ENCODE results near the gene EIF4G3.

The EIF4G3 gene

GRCh38 chr1:21124846-21125245, 51.9 kb downstream of the EIF4G3 start:
- H3K27ac ChIP-seq = no peak overlapping the region
- TF ChIP-seq CTCF (conservative IDR thresholded peaks at IDR 0.05) (no peak), ZFX (IDR thresholded peaks at IDR 0.05) (no peak)

DNA sequence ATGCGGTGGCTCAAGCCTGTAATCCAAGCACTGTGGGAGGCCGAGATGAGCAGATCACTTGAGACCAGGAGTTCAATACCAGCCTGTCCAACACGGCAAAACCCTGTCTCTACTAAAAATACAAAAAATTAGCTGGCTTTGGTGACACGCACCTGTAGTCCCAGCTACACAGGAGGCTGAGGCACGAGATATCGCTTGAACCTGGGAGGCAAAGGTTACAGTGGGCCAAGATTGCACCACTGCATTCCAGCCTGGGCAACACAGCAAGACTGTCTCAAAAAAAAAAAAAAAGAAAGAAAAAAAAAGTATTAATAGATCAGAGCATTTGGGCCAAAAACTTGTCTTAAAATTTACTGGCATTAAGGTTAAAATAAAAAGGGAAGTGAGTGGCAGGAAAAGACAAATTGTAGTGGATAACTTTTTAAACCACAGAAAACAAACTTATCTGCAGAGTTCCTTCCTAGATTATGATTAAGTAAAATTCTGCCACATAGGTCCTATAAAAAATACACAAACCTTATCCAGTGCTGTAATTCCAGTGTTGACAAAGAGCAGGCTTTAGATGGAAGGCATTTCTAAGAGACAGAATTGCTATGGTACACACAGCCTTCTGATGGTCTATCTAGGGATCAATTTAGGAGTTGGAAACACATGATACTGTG, 53.3 kb downstream of the EIF4G3 start:
- TF ChIP-seq ZFX (IDR thresholded peaks at IDR 0.05) = no peak
- no peak for TF ChIP-seq CTCF (conservative IDR thresholded peaks at IDR 0.05)
- no peak overlapping the region for H3K27ac ChIP-seq

DNA sequence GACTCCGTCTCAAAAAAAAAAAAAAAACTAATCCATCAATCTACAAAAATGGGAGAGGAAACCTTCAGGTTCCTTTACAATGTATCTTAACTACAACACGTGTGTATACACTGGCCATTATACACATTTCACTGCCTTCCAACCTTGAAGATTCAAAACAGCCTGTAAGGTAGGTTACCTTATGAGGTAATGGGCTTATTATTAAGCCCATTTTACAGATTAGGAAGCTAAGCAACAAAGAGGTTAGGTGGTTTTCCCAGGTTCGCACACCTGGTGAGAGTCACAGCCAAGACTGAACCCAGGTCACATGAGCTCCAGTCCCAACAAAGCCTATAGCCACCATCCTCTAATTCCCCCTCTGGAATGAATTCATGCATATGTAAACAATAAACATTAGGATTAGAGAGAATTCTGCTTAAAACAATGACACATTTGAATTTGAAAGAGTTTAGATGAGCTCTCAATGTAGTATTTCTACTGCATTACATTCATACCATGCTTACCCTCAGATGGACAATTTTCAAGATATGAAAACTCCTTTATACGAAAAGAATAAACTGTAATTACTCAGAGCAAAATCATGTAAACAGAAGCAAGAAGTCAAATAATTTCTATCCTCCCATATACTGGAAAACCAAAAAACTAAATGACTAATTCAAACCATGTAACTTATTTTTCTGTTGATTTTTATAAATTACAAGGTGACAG, 54.8 kb downstream of the EIF4G3 start:
- no peak overlapping the region for H3K27ac ChIP-seq
- TF ChIP-seq CTCF (conservative IDR thresholded peaks at IDR 0.05) (no peak), ZFX (IDR thresholded peaks at IDR 0.05) (no peak)

DNA sequence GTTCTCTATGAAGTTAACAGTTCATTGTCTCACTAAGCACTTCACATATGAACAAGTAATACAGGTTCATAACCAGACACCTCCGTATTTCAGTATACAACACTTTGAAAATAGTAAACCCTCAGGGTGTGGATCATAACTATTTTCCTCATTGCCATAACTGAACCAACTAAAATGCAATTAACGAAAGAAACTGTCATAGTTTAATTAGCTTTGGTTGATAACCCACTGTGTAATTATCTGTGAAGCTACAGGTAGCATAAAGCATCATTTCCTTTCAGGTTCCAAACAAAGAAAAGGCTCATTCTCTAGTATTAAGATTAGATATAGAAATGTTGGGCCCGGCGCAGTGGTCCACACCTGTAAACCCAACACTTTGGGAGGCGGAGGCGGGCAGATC, 58.5 kb downstream of the EIF4G3 start:
- H3K27ac ChIP-seq = no peak overlapping the region
- TF ChIP-seq ZFX (IDR thresholded peaks at IDR 0.05) (no peak), CTCF (conservative IDR thresholded peaks at IDR 0.05) (no peak)

DNA sequence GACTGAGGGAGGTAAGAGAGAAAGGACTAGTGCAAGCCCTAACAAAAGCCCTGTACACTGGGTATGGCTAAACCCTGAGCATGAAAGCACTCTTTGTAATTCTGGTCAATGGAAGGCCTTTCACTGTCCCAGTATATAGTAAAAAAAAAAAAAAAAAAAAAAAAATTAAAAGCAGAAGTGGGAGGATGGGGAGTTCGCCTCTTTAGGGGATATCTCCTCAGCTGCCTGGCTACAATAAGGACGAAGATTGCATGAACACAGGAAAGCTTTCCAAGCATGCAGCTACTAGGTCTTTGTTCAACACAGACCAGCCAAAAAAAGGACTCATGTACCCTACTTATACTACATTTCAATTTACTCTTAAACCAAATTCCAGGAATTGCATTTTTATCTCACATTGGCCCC, 59.1 kb downstream of the EIF4G3 start:
- no peak for TF ChIP-seq CTCF (conservative IDR thresholded peaks at IDR 0.05)
- TF ChIP-seq ZFX (IDR thresholded peaks at IDR 0.05) = no peak
- no peak overlapping the region for H3K27ac ChIP-seq

DNA sequence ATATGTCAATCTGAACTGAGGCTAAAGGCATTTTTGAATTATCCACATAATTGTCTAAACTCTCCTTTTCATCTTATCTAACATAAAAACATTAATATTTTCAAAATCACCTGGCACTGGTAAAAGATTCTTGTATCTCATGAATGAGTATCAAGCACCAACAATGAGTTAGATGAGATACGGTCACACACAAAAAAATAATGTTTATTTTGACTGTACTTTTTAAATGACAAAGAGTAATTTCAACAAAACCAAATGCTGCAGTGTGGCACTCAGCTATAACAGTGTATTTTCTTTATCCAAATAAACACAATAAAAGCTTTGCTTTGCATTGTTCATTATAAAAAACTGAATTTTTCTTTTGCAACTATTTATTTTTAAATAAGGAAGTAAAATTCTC, 59.5 kb downstream of the EIF4G3 start:
- no peak overlapping the region for H3K27ac ChIP-seq
- TF ChIP-seq ZFX (IDR thresholded peaks at IDR 0.05) (no peak), CTCF (conservative IDR thresholded peaks at IDR 0.05) (no peak)

GRCh38 chr1:21115098-21115760, 61.5 kb downstream of the EIF4G3 start:
- H3K27ac ChIP-seq = no peak overlapping the region
- TF ChIP-seq ZFX (IDR thresholded peaks at IDR 0.05) (no peak), CTCF (conservative IDR thresholded peaks at IDR 0.05) (no peak)

Data from C4-2B (cell line).